Measurements from ENCODE around the gene GPR161.

Gene GPR161

DNA sequence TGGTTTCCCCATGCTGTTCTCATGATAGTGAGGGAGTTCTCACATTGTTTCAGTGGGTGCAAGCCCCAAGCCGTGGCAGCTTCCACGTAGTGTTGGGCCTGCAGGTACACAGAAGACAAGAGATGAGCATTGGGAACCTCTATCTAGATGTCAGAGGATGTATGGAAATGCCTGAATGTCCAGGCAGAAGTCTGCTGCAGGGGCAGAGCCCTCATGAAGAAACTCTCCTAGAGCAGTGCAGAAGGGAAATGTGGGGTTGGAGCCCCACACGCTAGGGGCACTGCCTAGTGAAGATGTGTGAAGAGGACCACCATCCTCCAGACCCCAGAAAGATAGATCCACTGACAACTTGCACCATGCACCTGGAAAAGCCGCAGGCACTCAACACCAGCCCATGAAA lies 17.0 kb downstream of the GPR161 start:
- no peak overlapping the region for H3K27ac ChIP-seq
- TF ChIP-seq, protein P1, sequence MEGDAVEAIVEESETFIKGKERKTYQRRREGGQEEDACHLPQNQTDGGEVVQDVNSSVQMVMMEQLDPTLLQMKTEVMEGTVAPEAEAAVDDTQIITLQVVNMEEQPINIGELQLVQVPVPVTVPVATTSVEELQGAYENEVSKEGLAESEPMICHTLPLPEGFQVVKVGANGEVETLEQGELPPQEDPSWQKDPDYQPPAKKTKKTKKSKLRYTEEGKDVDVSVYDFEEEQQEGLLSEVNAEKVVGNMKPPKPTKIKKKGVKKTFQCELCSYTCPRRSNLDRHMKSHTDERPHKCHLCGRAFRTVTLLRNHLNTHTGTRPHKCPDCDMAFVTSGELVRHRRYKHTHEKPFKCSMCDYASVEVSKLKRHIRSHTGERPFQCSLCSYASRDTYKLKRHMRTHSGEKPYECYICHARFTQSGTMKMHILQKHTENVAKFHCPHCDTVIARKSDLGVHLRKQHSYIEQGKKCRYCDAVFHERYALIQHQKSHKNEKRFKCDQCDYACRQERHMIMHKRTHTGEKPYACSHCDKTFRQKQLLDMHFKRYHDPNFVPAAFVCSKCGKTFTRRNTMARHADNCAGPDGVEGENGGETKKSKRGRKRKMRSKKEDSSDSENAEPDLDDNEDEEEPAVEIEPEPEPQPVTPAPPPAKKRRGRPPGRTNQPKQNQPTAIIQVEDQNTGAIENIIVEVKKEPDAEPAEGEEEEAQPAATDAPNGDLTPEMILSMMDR (IDR thresholded peaks at IDR 0.05), result no peak
- TF ChIP-seq ZFX (IDR thresholded peaks at IDR 0.05; ENCODE audit: borderline replicate concordance), result no peak

DNA sequence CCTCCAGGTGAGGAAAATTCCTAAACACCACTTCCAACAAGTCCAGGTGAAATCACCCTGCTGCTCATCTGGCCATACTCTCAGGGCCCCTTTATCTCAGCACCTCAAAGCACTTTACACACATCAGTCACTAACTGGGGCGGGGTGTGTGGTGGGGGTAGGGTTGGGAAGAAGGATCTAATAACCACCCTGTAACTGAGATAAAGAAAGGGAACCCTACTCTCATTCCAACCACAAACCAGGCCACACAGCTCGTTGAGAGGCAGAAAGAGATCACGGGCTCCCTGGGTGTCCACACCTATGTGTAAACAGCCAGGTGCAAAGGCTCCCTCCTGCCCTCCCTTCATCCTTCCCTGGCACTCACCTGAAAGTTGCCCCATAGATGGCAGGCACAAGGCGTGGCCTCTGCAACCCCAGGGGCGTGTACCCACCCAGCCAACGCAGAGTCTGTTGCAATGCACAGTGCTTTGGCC lies 20.4 kb downstream of the GPR161 start:
- no peak overlapping the region for H3K27ac ChIP-seq
- no peak for TF ChIP-seq ZFX (IDR thresholded peaks at IDR 0.05; ENCODE audit: borderline replicate concordance)
- TF ChIP-seq, protein P1 (IDR thresholded peaks at IDR 0.05), result no peak

DNA sequence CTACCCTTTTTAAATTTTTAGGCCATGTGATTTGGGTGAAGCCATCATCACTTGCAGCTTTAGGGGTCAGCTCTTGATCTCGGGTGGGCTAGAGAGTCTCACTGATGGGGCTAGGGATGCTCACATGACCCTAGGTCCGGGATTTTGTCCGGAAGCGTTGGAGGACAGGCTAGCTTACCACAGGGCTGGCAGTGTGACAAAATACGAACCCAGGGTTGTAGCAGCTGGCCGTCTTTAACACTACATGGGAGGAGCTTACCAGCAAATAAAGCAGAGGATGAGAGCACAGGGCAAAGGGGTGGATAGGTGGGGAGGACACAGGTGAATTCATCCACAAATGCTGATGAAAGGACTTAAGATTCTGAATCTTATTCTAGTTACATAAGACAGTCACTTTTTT lies 21.9 kb downstream of the GPR161 start:
- H3K27ac ChIP-seq, result no peak overlapping the region
- TF ChIP-seq ZFX (IDR thresholded peaks at IDR 0.05; ENCODE audit: borderline replicate concordance), result no peak
- TF ChIP-seq, protein P1 (IDR thresholded peaks at IDR 0.05), result no peak

DNA sequence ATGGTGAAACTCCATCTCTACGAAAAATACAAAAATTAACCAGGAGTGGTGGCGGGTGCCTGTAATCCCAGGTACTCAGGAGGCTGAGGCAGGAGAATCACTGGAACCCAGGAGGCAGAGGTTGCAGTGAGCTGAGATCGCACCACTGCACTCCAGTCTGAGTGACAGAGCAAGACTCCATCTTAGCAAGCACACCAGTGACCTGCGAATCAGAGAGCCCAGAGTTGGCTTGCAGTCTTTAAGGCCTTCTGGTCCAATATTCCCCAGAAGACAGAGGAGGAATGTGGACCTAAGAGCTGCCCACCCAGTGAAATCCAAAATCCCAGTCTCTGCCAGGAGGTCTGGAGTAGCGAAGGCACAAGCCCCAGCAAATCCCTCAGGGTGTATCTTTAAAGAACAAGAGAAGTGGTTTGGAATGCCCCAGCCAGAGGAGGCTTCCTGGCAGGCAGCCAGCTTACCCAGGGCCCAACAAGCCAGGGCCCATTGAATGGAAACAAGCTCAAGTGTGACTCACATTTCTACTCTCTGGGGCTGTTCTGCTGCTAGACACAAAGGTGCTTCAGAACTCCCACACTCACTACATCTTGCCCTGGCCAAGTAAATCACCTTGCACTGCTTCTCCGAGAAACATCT lies 23.9 kb downstream of the GPR161 start:
- TF ChIP-seq, protein P1 (IDR thresholded peaks at IDR 0.05), result no peak
- TF ChIP-seq ZFX (IDR thresholded peaks at IDR 0.05; ENCODE audit: borderline replicate concordance), result no peak
- H3K27ac ChIP-seq, result no peak overlapping the region

DNA sequence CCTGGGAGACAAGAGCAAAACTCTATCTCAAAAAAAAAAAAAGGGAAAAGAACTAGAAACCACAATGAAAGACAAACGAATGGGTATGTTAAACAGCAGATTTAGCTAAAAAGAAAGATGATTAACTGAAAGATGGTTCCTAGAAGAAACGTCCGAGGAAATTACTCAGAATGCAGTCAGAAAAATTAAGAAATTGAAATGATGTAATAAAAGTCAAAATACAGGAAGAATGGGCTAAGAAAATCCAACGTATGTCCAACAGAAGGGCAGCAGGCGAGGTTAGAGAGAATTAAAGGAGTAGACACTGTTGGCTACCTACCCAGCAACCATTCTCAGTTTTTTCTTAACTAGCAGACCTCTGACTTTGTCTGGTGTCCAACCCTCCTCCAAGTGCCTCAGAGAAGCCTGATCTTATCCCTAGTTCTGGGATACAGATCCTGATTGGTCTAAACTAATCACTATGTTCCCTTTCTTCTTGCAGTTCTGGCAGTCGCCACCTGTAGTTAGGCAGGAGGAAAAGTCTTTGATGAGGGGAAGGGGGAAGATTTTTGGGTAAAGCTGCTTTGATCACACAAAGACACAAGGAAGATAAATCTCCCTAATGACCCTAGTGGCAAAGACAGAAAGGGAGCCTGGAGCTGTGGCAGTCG lies 25.7 kb downstream of the GPR161 start:
- TF ChIP-seq, protein P1 (IDR thresholded peaks at IDR 0.05), result no peak
- no peak for TF ChIP-seq ZFX (IDR thresholded peaks at IDR 0.05; ENCODE audit: borderline replicate concordance)
- no peak overlapping the region for H3K27ac ChIP-seq

DNA sequence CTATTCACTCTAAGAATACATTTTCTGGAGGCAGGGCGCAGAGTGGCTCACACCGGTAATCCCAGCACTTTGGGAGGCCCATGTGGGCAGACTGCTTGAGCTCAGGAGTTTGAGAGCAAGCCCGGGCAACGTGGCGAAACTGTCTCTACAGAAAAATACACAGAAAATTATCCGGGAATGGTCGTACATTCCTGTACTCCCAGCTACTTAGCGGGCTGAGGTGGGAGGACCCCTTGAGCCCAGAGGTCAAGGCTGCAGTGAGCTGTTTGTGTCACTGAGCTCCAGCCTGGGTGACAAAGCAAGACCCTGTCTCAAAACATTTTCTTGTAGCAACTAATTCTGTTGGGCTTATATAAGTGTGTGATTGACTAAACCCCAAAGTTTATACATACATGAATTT lies 30.5 kb downstream of the GPR161 start:
- H3K27ac ChIP-seq, result no peak overlapping the region
- TF ChIP-seq, protein P1 (IDR thresholded peaks at IDR 0.05), result no peak
- TF ChIP-seq ZFX (IDR thresholded peaks at IDR 0.05; ENCODE audit: borderline replicate concordance), result no peak

DNA sequence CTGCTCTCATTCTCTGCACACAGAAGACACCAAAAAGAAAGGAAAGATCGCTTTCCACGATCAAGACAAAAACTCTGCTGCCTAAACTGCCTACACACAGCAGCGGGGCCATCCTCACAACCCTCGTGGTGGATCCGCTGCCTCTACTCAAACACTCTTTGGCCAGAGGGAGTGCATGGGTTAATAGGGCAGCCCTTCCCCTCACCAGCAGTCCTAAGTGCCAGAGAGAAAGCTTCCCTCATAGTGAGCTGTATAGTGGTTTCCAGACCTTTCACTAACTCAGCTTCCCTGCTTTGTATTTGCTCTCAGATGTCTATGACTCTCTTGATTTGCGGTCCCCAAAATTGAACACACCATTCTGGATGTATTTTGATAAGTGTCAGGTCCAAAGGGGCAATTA lies 30.9 kb downstream of the GPR161 start:
- H3K27ac ChIP-seq, result no peak overlapping the region
- no peak for TF ChIP-seq ZFX (IDR thresholded peaks at IDR 0.05; ENCODE audit: borderline replicate concordance)
- TF ChIP-seq, protein P1 (IDR thresholded peaks at IDR 0.05), result no peak

Data from 22Rv1 (cell line).